HK-2 (cell line): ENCODE measurements around the gene CAPRIN1.
"Not testable (repeated sequence)": the region's sequence is repeated elsewhere in the genome, so short reads cannot be mapped to it uniquely, and the experiment has no call there.

Source experiments
- DNase-seq: peaks from one replicate; pipeline ENCODE4 v3.0.0-alpha.2; 2018; ENCODE audit not compliant: unreplicated experiment

Gene CAPRIN1

GRCh38 chr11:34091825-34092224 is 40.3 kb downstream of the CAPRIN1 start:
- no peak for DNase-seq

- DNase-seq = not testable (repeated sequence)
Observed at GRCh38 chr11:34094900-34095299, 43.4 kb downstream of the CAPRIN1 start.

GRCh38 chr11:34098813-34099212 is 47.3 kb downstream of the CAPRIN1 start:
- no peak for DNase-seq

GRCh38 chr11:34104680-34105078 is 53.1 kb downstream of the CAPRIN1 start:
- no peak for DNase-seq

GRCh38 chr11:34105079-34105956 is 53.8 kb downstream of the CAPRIN1 start, which contains the start of gene NAT10:
TSS of gene NAT10 (plus strand) at chr11:34105629. CDS start at chr11:34108226, 2,597 bp downstream.
- DNase-seq = peak; percentile 95

DNA sequence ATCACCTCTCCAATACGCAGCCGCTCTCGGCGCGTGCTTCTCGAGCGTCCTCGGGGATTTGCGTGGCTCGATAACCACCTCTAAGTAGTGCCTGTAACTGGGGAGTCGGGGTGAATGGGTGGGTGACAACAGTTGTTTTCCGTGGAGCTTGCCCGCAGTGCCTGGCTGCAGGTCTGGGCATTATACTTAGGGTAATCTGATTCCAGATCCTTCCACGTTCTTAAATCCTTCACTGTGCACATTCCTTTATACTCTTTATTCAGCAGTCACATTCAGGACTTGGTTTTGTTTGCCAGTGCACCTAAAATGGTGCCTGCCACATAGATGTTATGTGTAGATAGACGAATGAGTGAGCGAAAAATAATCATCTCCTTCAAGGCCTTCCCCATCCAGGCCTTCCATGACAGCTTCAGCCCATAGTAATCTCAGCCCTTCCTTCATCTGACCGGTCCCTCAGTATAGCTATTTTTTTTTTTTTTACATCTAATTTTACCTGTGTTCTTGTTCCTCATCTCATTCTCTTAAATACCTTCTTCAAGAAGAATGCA is 54.5 kb downstream of the CAPRIN1 start:
- DNase-seq = no peak

DNA sequence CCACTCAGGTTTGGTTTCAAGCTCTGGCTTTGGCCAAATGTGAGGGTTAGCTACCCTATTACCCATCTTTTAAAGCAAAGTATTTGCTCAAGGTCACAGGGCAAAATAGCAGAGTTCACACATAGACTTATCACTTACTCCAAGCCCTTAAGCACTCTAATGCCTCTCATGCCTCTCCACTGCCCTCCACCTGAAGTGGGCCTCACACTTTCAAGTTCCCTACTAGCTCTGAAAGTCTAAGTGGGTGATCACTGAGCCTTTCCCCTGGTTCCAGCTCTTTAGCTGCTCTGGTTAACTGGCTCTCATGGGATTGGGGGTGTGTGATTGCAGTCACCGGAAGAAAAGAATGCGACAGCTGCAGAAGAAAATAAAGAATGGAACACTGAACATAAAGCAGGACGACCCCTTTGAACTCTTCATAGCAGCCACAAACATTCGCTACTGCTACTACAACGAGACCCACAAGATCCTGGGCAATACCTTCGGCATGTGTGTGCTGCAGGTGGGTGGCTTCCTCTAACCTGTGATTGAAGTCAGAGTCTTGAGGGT is 60.3 kb downstream of the CAPRIN1 start:
- no peak for DNase-seq

DNA sequence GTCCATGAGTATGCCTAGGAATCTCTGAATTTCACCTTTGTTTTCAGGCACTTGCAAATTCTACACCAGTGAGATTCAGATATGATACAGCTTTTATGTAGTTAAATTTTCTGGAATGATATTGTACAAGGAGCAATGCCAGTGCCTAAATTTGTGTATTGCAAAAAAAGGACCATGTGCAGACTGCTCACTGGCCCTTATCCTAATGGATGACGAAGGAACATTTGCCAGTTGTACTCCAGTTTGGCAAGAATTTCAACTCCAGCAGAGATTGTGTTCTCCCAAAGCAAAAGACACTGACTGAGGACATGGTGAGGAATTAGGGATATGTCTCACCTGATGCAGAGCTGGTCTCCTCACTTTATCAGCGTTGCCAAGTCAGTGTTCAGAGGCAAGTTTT is 62.5 kb downstream of the CAPRIN1 start:
- DNase-seq = no peak

DNA sequence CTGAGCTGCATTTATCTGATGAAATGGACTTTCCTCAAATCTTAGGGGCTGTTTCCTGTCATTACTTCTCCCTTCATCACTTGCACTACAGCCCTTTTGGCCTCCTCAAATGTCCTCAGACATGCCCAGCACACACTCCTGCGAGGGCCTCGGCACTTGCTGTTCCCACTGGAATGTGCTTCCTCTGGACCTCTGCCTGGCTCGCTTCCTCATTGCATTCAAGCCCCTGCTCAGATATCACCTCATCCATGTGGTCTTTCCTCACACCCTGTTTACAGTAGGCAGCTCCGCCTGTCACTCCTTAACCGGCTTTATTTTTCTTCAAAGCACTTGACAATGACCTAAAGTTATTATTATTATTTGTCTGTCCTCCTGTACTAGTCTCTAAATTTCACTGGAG is 62.9 kb downstream of the CAPRIN1 start:
- no peak for DNase-seq

DNA sequence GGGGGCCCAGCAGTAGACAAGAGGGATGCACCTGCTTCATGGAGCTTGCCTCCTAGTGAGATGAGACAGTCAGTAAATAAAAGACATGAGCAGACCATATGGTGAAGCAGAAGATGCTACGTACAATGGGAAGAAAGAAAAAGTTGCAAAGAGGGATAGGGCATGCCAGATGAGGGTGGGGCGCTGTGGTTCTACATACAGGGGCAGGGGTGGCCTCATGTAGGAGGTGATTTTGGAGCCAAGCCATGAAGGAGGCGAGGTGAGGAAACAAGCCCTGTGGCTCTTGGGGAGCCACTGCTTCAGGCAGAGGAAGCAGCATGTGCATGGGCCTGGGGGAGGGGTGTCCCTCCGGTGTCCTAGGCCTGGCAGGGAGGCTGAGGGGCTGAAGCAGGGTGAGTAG is 69.1 kb downstream of the CAPRIN1 start:
- DNase-seq = no peak

DNA sequence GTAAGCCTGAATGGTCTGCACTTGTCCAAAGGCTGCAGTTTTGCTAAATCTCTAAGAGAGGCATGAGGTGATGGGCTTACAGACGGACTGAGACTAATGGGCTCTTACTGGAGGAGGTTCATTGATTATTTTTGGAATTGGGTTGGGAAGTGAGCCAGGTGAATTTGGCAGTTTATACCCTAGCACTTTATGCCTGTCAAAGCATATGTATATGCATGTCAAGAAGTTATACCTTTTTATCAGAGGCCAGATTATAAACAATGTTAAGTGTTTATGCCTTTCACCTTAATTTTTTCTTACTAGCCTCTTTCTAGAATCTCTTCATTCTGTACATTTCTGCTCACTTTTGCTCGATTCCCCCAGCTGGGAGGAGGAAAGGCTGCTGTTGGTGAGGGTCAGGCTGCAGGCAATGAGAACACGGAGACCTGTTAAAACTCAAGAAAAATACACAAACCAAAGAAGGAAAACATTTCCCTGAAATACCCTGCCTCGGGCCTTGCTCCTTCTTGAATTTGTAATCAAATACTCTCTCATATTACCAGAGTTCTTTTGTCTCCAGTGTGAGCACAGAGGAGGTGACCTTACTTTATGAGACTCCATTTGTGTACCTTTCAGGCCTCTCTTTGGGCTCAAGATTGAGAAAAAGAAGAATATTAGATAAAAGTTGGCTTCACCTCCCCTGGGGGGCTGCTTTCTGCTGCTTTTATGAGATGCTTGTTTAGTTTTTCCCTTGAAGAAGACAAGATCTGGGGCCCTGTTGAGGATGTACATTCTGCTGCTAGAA is 73.5 kb downstream of the CAPRIN1 start:
- DNase-seq = no peak

GRCh38 chr11:34126959-34127848 is 75.7 kb downstream of the CAPRIN1 start:
- DNase-seq = no peak

GRCh38 chr11:34128824-34129223 is 77.3 kb downstream of the CAPRIN1 start:
- DNase-seq = no peak

- no peak for DNase-seq
Observed at GRCh38 chr11:34132261-34132965, 80.9 kb downstream of the CAPRIN1 start.

DNA sequence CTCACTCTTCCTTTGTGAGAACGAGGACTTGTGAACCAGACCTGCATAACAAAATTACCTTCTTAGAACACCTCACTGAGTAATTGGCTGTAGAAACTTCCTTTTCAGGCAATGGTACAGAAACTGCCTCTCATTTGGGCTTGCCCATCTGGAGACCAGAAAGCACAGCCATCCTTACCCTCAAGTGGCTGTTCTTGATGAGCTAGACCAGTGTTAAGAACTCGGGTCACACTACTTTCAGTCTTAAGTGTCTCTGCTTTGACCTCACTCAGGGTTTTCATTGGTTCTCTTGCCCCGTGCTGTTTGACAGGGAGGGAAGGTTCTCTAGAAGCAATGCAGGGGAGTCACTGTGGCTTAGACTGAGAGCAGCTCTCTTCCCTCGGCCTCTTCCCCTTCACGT is 83.2 kb downstream of the CAPRIN1 start:
- DNase-seq = no peak

DNA sequence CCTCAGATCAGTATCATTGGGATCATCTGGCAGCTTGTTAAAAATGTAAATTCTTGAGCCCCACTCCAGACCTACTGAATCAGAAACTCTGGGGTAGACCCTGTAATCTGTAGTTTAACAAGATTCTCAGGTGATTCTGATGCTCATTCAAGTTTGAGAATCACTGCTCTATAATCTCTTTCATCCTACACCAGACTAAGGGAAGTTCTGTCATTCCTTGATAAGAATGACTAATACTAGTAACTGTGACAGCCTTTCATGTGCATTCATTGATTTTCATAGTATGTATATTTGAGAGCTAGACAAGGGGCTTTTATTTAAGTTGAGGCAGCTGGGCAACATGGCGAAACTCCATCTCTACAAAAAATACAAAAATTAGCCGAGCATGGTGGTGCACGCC is 83.9 kb downstream of the CAPRIN1 start:
- DNase-seq = no peak

DNA sequence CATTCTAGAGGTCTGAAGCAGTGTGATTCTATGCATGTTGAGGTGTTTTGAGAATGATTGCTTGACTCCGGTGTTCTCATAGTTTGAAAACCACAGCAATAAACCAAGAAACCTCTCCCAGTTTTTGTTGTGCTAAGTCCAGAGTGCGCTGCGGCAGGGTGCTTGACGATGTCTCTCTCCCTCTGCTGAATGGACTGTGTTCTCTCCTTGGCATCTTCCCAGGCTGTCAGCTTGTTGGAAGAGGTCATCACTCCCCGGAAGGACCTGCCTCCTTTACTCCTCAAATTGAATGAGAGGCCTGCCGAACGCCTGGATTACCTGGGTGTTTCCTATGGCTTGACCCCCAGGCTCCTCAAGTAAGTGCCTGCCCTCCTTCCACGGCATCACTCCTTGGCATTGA is 84.9 kb downstream of the CAPRIN1 start:
- no peak for DNase-seq

- no peak for DNase-seq
Observed at GRCh38 chr11:34139346-34139745, 87.8 kb downstream of the CAPRIN1 start.

GRCh38 chr11:34140149-34140548 is 88.6 kb downstream of the CAPRIN1 start:
- DNase-seq = no peak

DNA sequence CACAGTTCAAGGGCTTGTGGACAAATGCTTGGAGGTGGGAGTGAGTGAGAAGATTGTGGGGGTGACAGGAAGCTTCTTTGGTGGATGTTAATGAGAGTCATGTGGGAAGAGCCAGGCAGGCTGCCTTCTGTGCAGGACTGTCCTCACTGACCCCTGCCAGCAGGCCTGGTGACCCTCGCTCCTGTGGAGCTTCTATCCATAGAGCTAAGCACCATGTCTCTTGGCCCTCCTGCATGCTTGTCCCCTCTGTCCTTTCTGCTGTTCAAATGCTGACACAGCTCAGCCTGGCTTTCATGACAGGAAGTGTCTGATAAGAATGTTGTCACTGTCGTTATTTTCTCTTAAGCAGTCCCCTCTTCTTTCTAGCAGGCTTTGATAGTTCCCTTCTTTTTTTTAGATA is 91.5 kb downstream of the CAPRIN1 start:
- DNase-seq = no peak

DNA sequence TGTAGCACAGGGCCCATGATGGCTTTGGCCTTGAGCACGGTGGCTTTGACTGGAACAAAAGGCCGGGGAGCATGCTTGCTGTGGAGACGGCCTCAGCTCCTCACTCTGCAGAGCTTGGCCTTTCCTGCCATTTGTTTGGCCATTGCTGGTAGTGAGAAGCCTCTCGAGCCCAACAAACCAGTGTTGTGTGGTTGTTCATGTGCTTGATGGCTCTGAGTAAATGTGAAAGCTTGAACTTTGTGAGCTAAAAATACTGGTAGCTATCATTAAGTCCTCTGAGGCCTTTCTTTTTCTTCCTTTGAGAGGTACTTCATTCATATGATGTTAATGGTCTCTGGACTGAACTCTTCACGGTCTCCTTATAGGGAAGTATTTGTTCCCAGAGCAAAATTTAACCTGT is 93.5 kb downstream of the CAPRIN1 start:
- no peak for DNase-seq
